H9 (cell line): ENCODE results near the gene CADM1. TPM values are rescaled to one million over a fixed set of nuclear protein-coding genes. Genes with fewer than 3 reads are reported as not detected.

ENCODE experiments used
- DNase-seq: peaks from one replicate; pipeline ENCODE4 v3.0.0-alpha.2; 2017
- H2AFZ ChIP-seq: one replicate; pipeline ENCODE4 v1.6.1; 2013; ENCODE audit warnings: mild to moderate bottlenecking, low read length, control low read depth, moderate library complexity
- H2AK5ac ChIP-seq: 2 replicates; pipeline ENCODE4 v1.6.1; 2013; ENCODE audit warnings: low read length, control low read depth, mixed read lengths; ENCODE audit not compliant: insufficient read length
- H2BK120ac ChIP-seq: one replicate; pipeline ENCODE4 v1.6.1; 2013; ENCODE audit warnings: low read depth, mild to moderate bottlenecking, low read length, control low read depth, inconsistent platforms; ENCODE audit not compliant: poor library complexity, severe bottlenecking
- H2BK12ac ChIP-seq: 2 replicates; pipeline ENCODE4 v1.6.1; 2013; ENCODE audit warnings: low read length, control low read depth, mixed read lengths, low read depth; ENCODE audit not compliant: insufficient read length
- H2BK15ac ChIP-seq: 2 replicates; pipeline ENCODE4 v1.6.1; 2013; ENCODE audit warnings: low read depth, low read length, control low read depth
- H2BK20ac ChIP-seq: one replicate; pipeline ENCODE4 v1.6.1; 2013; ENCODE audit warnings: low read depth, mild to moderate bottlenecking, low read length, control low read depth, inconsistent platforms; ENCODE audit not compliant: poor library complexity, severe bottlenecking
- H2BK5ac ChIP-seq: 2 replicates; pipeline ENCODE4 v1.6.1; 2013; ENCODE audit warnings: low read length, control low read depth, mixed read lengths; ENCODE audit not compliant: insufficient read length
- H3K14ac ChIP-seq: 2 replicates; pipeline ENCODE4 v1.6.1; 2013; ENCODE audit warnings: low read length, control low read depth; ENCODE audit not compliant: insufficient read depth
- H3K18ac ChIP-seq: 2 replicates; pipeline ENCODE4 v1.6.1; 2013; ENCODE audit warnings: low read depth, mild to moderate bottlenecking, mixed read lengths, low read length, control low read depth; ENCODE audit not compliant: insufficient read length
- H3K23ac ChIP-seq: 2 replicates; pipeline ENCODE4 v1.6.1; 2013; ENCODE audit warnings: low read length, control low read depth, mixed read lengths, low read depth; ENCODE audit not compliant: insufficient read length
- H3K23me2 ChIP-seq: 2 replicates; pipeline ENCODE4 v1.6.1; 2013; ENCODE audit warnings: low read depth, mild to moderate bottlenecking, mixed read lengths, low read length, control low read depth; ENCODE audit not compliant: insufficient read length, poor library complexity, severe bottlenecking
- H3K27ac ChIP-seq: 2 replicates; pipeline ENCODE4 v1.5.1; 2013; ENCODE audit warnings: low read length, control low read depth, mixed read lengths, low read depth; ENCODE audit not compliant: insufficient read length
- H3K27me3 ChIP-seq: 2 replicates; pipeline ENCODE4 v1.6.1; 2013; ENCODE audit warnings: low read length, control low read depth, inconsistent platforms; ENCODE audit not compliant: insufficient read depth
- H3K4ac ChIP-seq: 2 replicates; pipeline ENCODE4 v1.6.1; 2013; ENCODE audit warnings: low read depth, mild to moderate bottlenecking, control low read depth, inconsistent platforms, low read length, moderate library complexity
- H3K4me1 ChIP-seq: 2 replicates; pipeline ENCODE4 v1.6.1; 2013; ENCODE audit warnings: low read length, control low read depth, inconsistent platforms; ENCODE audit not compliant: insufficient read depth
- H3K4me2 ChIP-seq: 2 replicates; pipeline ENCODE4 v1.6.1; 2013; ENCODE audit warnings: low read length, control low read depth, mixed read lengths; ENCODE audit not compliant: insufficient read length, insufficient read depth
- H3K56ac ChIP-seq: 2 replicates; pipeline ENCODE4 v1.6.1; 2013; ENCODE audit warnings: low read depth, mild to moderate bottlenecking, mixed read lengths, low read length, control low read depth; ENCODE audit not compliant: insufficient read length
- H3K79me1 ChIP-seq: 2 replicates; pipeline ENCODE4 v1.6.1; 2013; ENCODE audit warnings: low read depth, mild to moderate bottlenecking, moderate library complexity, low read length, control low read depth, inconsistent platforms; ENCODE audit not compliant: insufficient read depth, poor library complexity, severe bottlenecking
- H3K79me2 ChIP-seq: 2 replicates; pipeline ENCODE4 v1.6.1; 2013; ENCODE audit warnings: low read length, control low read depth, inconsistent platforms; ENCODE audit not compliant: insufficient read depth
- H3K9ac ChIP-seq: 2 replicates; pipeline ENCODE4 v1.6.1; 2013; ENCODE audit warnings: low read length, control low read depth, mixed read lengths; ENCODE audit not compliant: insufficient read length; ENCODE audit errors: extremely low read depth
- H3K9me3 ChIP-seq: one replicate; pipeline ENCODE4 v1.6.1; 2013; ENCODE audit warnings: low read depth, low read length, inconsistent platforms; ENCODE audit not compliant: control insufficient read depth
- H3T11ph ChIP-seq: one replicate; pipeline ENCODE4 v1.6.1; 2013; ENCODE audit warnings: mild to moderate bottlenecking, low read length, control low read depth, inconsistent platforms
- H4K20me1 ChIP-seq: one replicate; pipeline ENCODE4 v1.6.1; 2013; ENCODE audit not compliant: control insufficient read depth, insufficient read length, insufficient read depth
- H4K5ac ChIP-seq: 2 replicates; pipeline ENCODE4 v1.6.1; 2013; ENCODE audit warnings: low read depth, mild to moderate bottlenecking, mixed read lengths, low read length, control low read depth; ENCODE audit not compliant: insufficient read length
- H4K8ac ChIP-seq: replicated peaks from 2 replicates; pipeline ENCODE4 v1.6.1; 2013; ENCODE audit warnings: low read length, control low read depth, mixed read lengths, low read depth; ENCODE audit not compliant: insufficient read length
- H4K91ac ChIP-seq: 2 replicates; pipeline ENCODE4 v1.6.1; 2013; ENCODE audit warnings: low read depth, mild to moderate bottlenecking, moderate library complexity, mixed read lengths, low read length, control low read depth; ENCODE audit not compliant: insufficient read length
- H3K27ac Mint-ChIP-seq, 3 experiments: 2 replicates in 2 of 3; 3 replicates in 1 of 3; pipeline ENCODE4 v1.8.0; 2020 to 2021; ENCODE audit warnings: mixed read lengths in 3 of 3, mild to moderate bottlenecking in 1 of 3, moderate library complexity in 1 of 3
- H3K27me3 Mint-ChIP-seq: 2 replicates; pipeline ENCODE4 v1.8.0; 2021; ENCODE audit warnings: low read depth, mild to moderate bottlenecking, moderate library complexity, mixed read lengths
- H3K36me3 Mint-ChIP-seq, 3 experiments: 2 replicates in 2 of 3; 3 replicates in 1 of 3; pipeline ENCODE4 v1.8.0; 2020 to 2021; ENCODE audit warnings: low read depth in 3 of 3, mixed read lengths in 3 of 3; ENCODE audit not compliant: insufficient read depth in 1 of 3
- H3K4me1 Mint-ChIP-seq, 2 experiments: 2 replicates each; pipeline ENCODE4 v1.8.0; 2020; ENCODE audit warnings: mixed read lengths in 2 of 2
- H3K4me3 Mint-ChIP-seq, 2 experiments: 2 replicates in 1 of 2; 3 replicates in 1 of 2; pipeline ENCODE4 v1.8.0; 2020 to 2021; ENCODE audit warnings: mild to moderate bottlenecking in 2 of 2, mixed read lengths in 2 of 2, moderate library complexity in 1 of 2
- H3K9me3 Mint-ChIP-seq, 2 experiments: 2 replicates in 1 of 2; 3 replicates in 1 of 2; pipeline ENCODE4 v1.8.0; 2020; ENCODE audit warnings: mild to moderate bottlenecking in 2 of 2, mixed read lengths in 2 of 2, moderate library complexity in 1 of 2
- CTCF ChIP-seq: fragments of 200-600 bp; sonication (generic); conservative IDR thresholded peaks from 3 replicates; pipeline ENCODE4 v1.8.0; 2021; ENCODE audit warnings: antibody characterized with exemption, mild to moderate bottlenecking
- WGBS: extraction: QIAGEN DNeasy Blood & Tissue Kit; methylation state at CpG from one replicate; pipeline ENCODE4 v1.1.7; 2013; ENCODE audit warnings: missing lambda C conversion rate, low lambda C conversion rate, mixed read lengths; ENCODE audit not compliant: insufficient read length; ENCODE audit errors: extremely low coverage; 5-methylcytosine and 5-hydroxymethylcytosine counted together
- total RNA-seq: library from RNA; stranded (reverse); gene quantifications from 2 replicates; pipeline ENCODE4 v1.2.1, GENCODE V29; 2021

The CADM1 gene
- total RNA-seq, 1 experiment from 2014 or later = 11.9 TPM

GRCh38 chr11:115362997-115363396 lies 141.2 kb downstream of the CADM1 start:
- Histone ChIP-seq H3K79me2 (no peaks in the 10 kb centered on the region), H3K56ac (no peak overlapping the region), H3K23me2 (no peaks in the 10 kb centered on the region), H4K91ac (no peak overlapping the region), H4K8ac (no peak overlapping the region), H3K18ac (no peak overlapping the region), H3K27me3 (no peaks in the 10 kb centered on the region), H3K14ac (no peak overlapping the region), H3K9ac (no peak overlapping the region), H3K9me3 (no peaks in the 10 kb centered on the region), H3K4me1 (no peaks in the 10 kb centered on the region), H2BK5ac (no peak overlapping the region), H3K4me2 (no peak overlapping the region), H2BK20ac (no peak overlapping the region), H2AFZ (no peak overlapping the region), H4K20me1 (no peaks in the 10 kb centered on the region), H2AK5ac (no peak overlapping the region), H2BK120ac (no peak overlapping the region), H2BK12ac (no peak overlapping the region), H3T11ph (no peak overlapping the region), H4K5ac (no peak overlapping the region), H3K79me1 (no peaks in the 10 kb centered on the region), H3K27ac (no peak overlapping the region), H3K4ac (no peak overlapping the region), H2BK15ac (no peak overlapping the region), H3K23ac (no peak overlapping the region)
- no peak overlapping the region for H3K4me3 Mint-ChIP-seq
- H3K9me3 Mint-ChIP-seq = no peaks in the 10 kb centered on the region
- H3K4me1 Mint-ChIP-seq = peaks cover 4 to 10% of the 10 kb centered on the region in 2 experiments
- no peaks in the 10 kb centered on the region for H3K27me3 Mint-ChIP-seq
- no peaks in the 10 kb centered on the region for H3K36me3 Mint-ChIP-seq
- DNase-seq = no peak
- no CpG with 5 or more reads among the region's 6 CpGs for WGBS
- no peak for TF ChIP-seq CTCF
- no peak overlapping the region for H3K27ac Mint-ChIP-seq
